Measurements from ENCODE around the gene HP1BP3.

- TF ChIP-seq CTCF (conservative IDR thresholded peaks at IDR 0.05) = no peak
- no peak for TF ChIP-seq ZFX (IDR thresholded peaks at IDR 0.05)
Measured at GRCh38 chr1:20751462-20751990, 35.6 kb downstream of the HP1BP3 start.
